Skin epidermis (tissue), 12 donors: ENCODE measurements around the gene EMD.

ENCODE experiments used
- H3K27ac ChIP-seq, 21 experiments: fragments of 200-600 bp; sonication (generic) in 11 of 21; one replicate each; pipeline ENCODE4 v1.5.0; 2020; ENCODE audit warnings: mild to moderate bottlenecking in 3 of 21, inconsistent platforms in 2 of 21, moderate library complexity in 2 of 21
- H3K4me3 ChIP-seq, 7 experiments: fragments of 200-600 bp; sonication (generic) in 2 of 7; one replicate each; pipeline ENCODE4 v1.5.0; 2020; ENCODE audit warnings: inconsistent platforms in 2 of 7, mild to moderate bottlenecking in 2 of 7, moderate library complexity in 1 of 7

EMD gene

DNA sequence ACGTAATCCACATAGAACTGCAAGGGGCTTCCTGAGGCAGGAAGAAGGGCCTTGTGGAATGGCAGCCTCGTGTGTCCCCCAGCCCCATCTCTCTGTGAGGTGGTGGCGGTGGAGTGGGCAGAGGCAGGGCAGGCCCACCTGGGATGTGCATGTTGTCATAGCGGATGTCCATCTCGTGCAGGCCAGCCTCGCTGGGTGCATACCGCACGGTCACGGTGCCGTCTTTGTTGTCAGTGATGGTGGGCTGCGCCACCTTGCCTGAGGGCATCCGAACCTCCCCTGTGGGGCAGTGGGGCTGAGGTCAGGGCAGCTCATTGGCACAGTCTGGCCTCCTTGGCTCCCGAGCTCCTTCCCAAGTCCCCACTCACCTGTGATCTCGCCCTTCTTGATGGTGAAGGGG, 25.1 kb upstream of the EMD start:
- H3K27ac ChIP-seq, result no peak overlapping the region
- no peak overlapping the region for H3K4me3 ChIP-seq

DNA sequence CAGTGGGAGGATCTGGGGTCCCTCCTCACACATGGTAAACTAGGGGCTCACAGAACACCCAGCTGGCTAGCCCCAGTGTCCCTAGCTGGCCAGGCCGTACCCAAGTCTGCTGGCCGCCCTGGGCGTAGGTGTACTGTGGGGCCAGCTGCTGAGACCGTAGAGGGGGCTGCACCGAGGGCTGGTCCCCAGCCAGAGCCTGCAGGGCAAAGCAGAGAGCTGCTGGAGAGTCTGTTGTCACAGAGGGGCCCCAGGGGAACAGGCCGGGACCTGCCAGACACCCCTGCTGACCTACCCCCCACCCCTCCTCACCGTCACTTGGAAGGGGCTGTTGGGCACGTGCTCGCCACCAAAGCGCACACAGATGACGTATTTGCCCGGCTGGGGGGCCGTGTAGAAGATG, 24.6 kb upstream of the EMD start:
- H3K27ac ChIP-seq, result no peak overlapping the region

DNA sequence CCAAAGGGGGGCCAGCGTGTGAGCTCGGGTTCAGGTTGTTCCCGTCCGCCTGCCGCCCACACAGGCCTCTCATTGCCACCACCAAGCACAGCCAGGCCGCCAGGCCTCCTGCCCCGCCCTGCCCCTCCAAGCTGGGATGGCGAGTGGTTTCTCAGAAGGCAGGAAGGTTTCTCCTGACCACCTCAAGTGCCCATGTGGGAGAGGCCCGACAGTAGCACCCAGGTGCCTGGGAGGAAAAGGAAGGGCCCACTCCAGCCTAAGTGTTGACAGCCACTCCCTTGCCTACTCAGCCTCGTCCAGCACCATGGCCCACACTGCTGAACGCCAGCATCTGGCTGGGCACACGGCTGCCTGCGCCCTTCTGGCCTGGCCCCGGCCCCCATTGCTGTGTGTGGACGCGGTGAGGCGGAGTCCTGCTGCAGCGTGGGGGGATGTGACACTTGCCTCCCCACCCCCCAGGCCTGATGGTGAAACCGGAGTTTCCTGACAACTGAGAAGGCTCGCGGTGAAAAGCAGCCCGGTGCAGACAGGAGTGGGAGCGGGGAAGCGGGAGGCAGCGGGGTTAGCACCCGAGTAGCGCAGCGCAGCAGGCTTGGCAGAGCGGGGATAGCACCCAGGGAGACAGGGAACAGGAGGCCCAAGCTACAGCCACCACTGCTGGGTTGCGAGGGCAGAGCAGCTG, 23.9 kb upstream of the EMD start:
- Histone ChIP-seq H3K27ac (peak overlapping the region in 1 of 21 experiments; percentile 50), H3K4me3 (no peak overlapping the region)

More for the DNA sequence above, 24.6 kb upstream of the EMD start:
- H3K4me3 ChIP-seq, result no peak overlapping the region

DNA sequence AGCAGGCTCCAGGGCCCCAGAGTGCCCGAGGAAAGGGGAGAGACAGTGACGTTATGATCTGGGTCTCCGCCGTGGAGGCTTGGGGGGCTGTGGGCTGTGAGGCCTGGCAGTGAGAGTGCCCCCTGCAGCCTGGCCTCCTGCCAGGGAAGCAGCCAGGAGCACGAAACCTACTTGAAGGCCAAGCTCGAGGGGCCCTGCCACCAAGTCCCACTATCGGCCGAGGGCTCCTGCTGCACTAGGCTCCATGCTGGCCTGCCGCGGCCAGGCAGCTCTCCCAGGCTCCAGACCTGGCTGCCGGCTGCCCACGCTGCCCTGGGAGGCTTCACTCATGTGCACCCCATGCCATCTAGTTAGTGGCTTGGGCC, 23.3 kb upstream of the EMD start:
- H3K27ac ChIP-seq, result peak overlapping the region in 1 of 21 experiments; percentile 50

DNA sequence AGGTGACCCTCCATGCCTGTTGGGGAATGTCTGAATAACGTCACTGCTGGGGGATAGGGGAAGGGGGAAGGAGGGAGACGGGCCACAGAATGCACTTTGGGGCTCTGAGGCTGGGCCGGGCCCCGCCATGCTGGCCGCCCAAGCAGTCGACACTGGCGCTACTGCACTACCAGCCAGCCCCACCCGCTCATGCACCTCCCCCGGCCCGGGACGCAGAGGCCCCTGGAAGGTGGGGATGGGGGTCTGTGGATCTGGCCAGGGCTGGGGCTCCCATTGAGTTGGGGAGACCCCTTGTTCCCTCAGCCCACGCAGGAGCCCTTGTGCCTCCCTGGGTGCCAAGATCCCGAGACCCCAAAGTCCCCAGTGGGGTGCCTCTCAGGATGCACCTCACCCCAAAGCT, 22.5 kb upstream of the EMD start:
- Histone ChIP-seq H3K27ac (no peak overlapping the region), H3K4me3 (no peak overlapping the region)

More for the DNA sequence above, 23.3 kb upstream of the EMD start:
- H3K4me3 ChIP-seq, result no peak overlapping the region

DNA sequence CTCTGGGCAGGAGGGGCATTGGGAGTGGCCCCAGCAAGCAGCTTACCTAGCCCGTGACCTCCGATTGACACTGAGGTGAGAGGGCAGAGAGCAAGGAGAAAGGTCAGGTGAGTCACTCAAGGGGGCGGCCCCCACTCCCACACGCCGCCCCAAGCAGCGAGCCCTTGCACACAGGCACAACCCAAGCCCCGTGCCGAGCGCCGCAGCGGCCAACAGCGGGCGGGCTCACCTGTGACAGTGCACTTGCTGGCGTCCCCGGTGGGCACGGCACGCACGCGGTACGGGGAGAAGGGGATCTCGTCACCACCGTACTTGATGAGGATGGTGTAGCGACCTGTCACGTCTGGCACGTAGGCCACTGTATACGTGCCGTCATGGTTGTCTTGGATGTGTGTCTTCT, 21.9 kb upstream of the EMD start:
- Histone ChIP-seq H3K27ac (no peak overlapping the region), H3K4me3 (no peak overlapping the region)

DNA sequence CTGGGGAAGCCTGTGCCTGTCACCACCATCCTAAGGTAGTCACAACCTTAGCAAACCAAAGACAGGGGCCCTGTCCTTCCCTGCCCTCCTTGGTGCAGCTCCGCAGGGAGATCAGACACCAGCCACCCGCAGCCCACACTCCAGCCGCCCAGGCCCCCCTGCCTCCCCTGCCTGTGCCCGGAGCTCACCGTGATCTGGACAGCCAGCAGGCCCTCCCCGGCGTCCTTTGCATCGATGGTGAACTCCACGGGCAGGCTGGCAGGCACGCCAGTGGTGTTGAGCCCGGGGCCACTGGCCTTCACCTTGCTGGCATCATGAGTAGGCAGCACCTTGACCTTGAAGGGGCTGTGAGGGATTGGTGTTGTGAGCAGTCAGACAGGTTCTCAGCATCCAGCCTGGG, 21.1 kb upstream of the EMD start:
- H3K4me3 ChIP-seq, result no peak overlapping the region
- no peak overlapping the region for H3K27ac ChIP-seq

DNA sequence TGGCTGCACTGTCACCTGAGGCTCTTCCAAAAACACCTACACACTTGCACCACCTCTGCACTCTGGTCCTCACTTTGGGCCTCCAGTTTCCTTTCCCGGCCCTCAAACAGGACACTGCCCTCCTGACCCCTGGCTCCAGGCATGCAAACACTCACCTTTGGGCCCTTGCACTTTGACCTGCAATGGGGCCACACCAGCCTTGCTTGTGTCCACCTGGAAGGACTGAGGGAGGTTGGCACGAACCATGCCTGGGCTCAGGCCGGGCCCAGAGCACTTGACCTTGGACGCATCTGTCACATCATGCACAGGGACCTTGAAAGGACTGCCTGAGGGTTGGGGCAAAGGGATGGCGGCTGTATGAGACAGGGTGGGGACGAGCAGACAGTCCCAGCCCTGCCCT, 20.3 kb upstream of the EMD start:
- H3K4me3 ChIP-seq, result no peak overlapping the region
- H3K27ac ChIP-seq, result no peak overlapping the region

DNA sequence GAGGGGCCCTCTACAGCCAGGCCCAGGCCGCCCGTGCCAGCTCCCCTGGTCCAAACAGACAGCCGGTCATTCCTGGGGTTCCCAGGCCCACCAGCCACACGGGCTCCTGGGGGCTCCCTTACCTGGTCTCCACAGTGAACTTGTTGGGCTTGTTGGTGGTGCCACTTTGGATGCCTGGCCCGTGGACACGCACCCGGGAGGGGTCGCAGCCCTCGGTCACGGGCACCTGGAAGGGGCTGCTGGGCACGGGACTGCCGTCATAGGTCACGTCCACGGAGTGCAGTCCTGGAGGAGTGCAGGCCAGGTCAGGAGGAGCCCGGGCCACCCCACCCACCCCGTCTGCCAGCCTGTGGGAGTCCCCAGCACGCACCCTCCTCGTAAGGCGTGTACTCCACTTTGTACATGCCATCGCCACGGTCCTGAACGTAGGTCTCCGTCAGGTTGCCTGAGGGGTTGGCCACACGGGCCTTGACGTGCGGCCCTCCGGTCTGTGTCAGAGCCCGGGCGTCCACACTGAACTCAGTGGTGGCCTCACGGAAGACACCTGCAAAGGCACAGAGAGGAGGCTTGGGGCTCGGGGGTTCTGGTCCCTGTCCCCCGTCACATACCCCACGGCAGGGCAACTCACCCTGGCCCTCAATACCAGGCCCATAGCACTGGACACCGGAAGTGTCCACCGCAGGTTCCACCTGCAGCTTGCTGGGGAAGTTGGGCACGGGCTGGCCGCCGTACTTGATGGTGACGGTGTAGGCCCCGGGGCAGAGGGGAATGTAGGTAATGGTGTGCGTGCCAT, 19.5 kb upstream of the EMD start:
- H3K4me3 ChIP-seq, result no peak overlapping the region
- H3K27ac ChIP-seq, result no peak overlapping the region

DNA sequence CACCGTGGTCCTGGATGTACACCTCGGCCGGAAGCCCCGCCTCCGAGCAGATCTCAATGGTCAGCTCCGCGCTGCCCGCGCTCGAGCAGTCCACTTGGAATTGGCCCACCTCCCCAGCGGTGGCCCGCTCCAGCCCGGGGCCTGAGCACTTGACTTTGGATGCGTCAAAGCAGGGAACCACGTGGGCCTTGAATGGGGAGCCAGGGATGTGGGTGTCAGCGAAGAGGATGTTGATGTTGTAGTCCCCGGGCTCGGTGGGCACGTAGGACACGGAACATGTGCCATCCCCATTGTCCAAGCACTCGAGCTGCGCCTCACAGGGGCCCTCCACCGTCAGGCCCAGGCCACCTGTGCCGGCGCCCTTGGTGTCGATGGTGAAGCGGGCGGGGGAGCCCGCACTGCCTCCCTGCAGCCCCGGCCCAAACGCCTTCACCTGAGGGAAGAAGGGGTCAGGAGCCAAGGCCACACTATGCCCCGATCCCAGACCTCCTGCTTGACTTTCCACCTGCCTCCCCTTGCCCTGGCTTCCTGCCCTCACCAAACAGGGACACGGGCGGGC, 18.9 kb upstream of the EMD start:
- Histone ChIP-seq H3K27ac (no peak overlapping the region), H3K4me3 (no peak overlapping the region)

DNA sequence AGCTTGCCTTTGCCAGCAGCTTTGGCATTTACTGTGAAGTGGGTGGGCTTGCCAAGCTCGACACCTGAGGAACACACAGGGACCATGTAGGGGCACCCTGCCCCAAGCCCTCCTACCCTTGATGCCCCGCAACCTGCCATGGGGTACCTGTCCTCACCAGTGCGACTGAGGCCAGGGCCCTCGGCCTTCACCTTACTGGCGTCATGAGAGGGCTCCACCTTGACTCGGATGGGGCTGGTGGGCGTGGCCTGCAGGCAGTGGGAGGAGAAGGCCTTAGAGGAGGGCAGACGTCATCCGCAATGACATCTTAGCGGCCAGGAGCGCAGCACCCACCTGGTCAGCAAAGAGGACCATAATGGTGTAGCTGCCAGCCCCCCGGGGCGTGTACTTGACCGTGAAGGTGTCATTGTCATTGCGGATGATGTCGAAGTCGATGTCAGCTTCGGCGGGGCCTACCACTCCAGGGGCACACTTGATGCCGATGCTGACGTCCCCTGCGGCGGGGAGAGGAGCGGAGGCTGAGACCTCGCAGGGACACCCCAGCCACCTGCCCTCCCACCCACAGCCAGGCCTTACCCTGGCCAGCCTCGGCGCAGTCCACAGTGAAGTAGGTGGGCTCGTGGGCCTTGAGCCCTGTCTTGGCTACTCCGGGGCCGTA, 16.9 kb upstream of the EMD start:
- Histone ChIP-seq H3K4me3 (no peak overlapping the region), H3K27ac (peak overlapping the region in 1 of 21 experiments; percentile 14)

DNA sequence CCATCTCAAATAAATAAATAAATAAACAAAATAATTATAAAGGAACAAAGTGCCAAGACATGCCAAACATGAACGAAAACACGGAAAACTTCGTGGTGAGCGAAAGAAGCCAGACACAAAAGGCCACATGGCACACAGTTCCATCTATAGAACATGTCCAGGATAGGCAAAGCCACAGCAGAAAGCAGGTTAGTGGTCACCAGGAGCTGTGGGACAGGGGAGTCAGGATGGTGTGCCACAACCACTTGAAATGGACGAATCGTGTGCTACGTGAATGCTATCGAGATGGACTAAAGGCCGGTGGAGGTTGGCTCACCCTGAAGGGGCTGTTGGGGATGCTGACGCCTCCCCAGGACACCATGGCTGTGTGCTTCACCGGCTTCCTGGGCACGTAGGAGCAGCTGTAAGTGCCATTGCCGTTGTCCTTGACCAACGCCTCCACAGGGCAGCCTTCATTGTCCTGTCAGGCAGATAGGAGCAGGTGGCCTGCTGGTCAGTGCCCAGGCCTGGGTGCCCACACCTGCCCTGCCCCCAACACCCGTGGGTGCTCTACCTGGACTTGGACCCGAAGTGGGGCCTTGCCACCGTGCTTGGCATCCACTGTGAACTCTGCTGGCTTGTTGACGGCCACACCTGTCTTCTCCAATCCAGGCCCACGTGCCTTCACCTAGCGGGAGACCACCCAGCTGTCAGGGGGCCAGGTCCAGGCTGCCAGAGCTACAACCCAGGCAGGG, 15.2 kb upstream of the EMD start:
- Histone ChIP-seq H3K4me3 (no peak overlapping the region), H3K27ac (no peak overlapping the region)

DNA sequence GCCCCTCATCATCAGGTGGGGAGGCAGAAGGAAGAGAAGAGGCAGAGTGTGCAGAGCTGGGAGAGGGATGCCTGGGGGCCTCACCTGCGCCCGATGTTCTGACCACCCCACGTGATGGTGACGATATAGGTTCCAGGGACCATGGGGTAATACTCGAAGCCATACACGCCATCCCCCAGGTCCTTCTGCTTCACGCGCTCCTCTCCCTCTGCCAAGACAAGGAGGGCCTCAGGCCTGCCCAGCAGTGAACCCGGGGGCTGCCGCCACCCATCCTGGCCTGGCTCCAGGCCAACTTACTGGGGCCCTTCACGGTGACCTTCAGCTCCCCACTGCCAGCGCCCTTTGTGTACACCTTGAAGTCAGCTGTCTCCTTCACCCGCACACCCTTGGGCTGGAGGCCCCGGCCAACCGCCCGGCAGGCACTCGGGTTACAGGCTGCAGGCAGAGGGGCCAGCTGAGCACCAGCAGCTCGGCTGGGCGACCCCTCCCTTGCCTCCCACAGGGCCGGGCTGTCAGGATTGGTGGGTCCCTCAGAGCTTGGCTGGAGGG, 14.0 kb upstream of the EMD start:
- Histone ChIP-seq H3K4me3 (no peak overlapping the region), H3K27ac (peak overlapping the region in 2 of 21 experiments; percentile 6 to 59)

DNA sequence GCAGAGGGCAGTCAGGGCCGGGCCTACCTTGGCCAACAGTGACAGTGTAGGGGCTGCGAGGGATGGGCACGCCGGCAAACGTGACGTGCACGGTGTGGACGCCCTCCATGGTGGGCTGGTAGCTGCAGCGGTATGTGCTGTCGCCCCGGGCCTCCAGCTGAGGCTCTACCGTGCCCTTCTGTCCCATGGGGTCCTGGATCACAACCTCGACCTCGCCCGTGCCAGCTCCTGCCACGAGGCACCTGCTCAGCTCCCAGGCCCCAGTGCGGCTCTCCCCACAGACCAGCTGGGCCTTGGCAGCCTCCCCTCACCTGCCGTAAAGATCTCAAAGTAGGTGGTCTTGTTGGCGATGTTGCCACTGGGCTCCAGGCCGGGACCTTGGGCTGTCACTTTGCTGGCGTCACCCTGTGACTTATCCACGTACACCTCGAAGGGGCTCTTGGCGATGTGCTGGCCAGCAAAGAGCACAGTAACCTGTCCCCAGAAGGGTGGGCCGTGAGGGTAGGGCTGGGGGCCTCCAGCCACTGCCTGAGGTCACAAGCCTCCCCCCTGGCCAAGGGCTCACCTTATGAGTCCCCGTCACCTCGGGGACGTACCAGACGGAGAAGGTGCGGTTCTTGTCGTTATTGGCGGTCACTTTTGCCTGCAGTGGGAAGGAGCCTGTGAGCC, 13.0 kb upstream of the EMD start:
- no peak overlapping the region for H3K4me3 ChIP-seq

DNA sequence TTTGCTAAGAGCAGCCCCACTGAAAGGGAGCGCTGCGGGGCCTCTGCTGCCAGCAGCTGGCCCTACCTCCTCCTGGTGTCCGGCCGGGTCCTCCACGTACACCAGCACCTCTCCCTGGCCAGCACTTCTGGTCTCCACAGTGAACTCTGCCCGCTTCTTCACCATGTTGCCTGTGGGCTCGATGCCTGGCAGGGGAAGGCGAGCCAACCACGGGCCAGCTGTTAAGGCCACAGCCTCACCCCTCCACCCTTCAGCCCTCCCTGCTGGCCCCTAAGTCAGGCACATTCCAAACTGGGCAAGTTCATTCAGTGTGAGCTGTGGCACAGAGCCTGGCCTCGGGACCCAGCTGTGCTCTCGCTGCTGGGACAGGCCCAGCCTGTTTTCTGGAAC, 12.4 kb upstream of the EMD start:
- Histone ChIP-seq H3K27ac (peak overlapping the region in 7 of 21 experiments; percentile 4 to 95 (median 59)), H3K4me3 (no peak overlapping the region)

More for the DNA sequence above, 13.0 kb upstream of the EMD start:
- H3K27ac ChIP-seq, result peak overlapping the region in 3 of 21 experiments; percentile 24 to 94 (median 59)

DNA sequence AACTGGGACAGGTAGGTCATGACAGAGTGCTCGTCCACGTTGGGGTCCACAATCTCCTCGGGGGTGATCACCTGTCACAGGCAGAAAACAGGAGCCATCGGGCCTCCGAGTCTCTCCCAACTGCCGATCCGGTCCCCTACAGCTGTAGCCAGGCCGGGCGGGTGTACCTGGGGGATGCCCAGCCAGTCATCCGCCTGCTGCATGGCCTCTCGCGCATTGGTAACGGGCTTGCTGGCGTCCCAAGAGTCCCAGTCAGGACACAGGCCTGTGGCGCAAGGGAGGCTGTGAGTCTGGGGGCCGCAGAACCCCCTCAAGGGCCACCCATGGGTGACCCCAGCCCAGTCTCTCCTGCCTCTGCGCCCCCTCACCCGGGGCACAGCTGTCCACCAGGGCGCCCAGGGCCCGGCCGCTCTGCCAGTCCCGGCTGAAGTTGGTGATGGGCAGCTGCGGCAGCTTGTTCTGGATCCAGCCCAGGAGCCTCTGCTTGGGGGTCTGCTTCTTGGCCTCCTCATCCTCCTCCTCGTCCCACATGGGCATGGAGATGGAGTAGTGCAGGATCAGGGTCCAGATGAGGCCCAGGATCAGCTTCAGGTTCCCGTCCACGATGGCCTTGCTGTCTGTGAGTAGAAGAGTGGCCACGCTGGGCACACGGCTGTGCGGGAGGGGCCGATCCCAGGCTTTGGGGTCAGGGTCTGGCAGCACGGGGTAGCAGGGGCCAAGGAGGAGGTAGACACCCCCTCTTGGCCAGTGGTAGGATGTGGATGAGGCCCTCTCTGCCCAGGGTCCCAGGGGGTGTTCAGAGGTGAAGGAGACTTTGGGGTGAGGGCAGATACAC, 11.4 kb upstream of the EMD start:
- H3K4me3 ChIP-seq, result peak overlapping the region in 4 of 7 experiments; percentile 63 to 74 (median 70)
- H3K27ac ChIP-seq, result peak overlapping the region; percentile 10 to 98 (median 89)

DNA sequence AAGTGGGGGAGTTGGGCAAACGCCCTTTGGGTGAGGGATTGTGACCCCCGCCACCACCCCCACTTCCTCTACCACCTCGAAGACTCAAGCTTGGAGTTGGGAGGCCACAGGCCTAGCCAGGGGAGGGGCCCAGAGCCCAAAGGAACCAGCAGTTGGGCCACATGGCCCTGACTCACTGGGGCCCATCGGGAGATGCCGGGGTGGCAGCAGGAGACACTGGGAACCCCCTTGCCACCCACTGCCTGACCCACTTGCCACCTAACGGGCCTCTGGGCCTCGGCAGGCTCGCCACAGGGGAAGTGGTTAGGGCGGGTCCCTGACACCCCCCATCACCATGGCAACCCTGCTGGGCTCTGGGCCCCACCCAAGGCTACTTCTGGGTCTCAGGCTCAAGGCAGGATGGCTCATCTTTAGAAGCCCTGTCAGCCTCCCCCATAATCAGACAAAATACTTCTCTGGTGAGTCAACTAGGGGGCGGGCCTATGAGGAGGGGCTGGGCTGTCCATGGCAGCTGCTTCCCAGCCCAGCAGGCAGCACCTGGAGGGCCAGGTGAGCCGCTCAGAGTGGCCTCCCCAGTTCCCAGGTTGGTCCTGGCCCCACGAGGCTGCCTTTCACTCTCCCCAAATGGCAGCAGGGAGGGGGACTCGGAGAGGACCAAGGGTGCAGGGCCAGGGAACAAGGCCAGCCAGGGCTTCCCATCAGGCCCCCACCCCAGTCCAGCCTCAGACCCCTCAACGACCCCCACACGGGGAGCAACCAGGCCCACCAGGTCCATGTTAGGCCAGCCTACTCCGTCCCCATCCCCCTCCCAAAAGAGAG, 10.3 kb upstream of the EMD start:
- Histone ChIP-seq H3K4me3 (peak overlapping the region; percentile 56 to 74 (median 64)), H3K27ac (peak overlapping the region; percentile 67 to 98 (median 89))
